OCI-LY7 (cell line): Measurements from ENCODE around the gene ZSWIM3. TPM values are rescaled to one million over a fixed set of nuclear protein-coding genes. Genes with fewer than 3 reads are reported as not detected.

Experiments
- BruUV-seq: library from RNA; stranded (reverse); fragments of 400-500 nt; replicated peaks from 2 replicates; lab custom pipeline; 2021; lab: Mats Ljungman, UMichigan
- CTCF ChIA-PET: fragments of 300-600 bp; sonication (Branson Sonifier 250); formaldehyde crosslinking; loops from one replicate; lab custom pipeline; 2022; ENCODE audit warnings: antibody characterized with exemption; ENCODE audit not compliant: unreplicated experiment; lab: Charles Lee
- POLR2A ChIA-PET: fragments of 300-600 bp; sonication (Branson Sonifier 250); formaldehyde crosslinking; loops from one replicate; lab custom pipeline; 2022; ENCODE audit warnings: antibody characterized with exemption; lab: Charles Lee
- DNase-seq: peaks from one replicate; pipeline ENCODE4 v3.0.0-alpha.2; 2015; ENCODE audit warnings: low spot score
- H2AFZ ChIP-seq: fragments of 200-600 bp; sonication (generic), shearing (Covaris generic); 2 replicates; pipeline ENCODE4 v1.6.1; 2014; ENCODE audit warnings: mild to moderate bottlenecking, antibody characterized with exemption, low read length, moderate library complexity
- H3K27ac ChIP-seq: fragments of 200-600 bp; sonication (generic); 2 replicates; pipeline ENCODE4 v1.5.1; 2014; ENCODE audit warnings: mixed run types, low read depth, mild to moderate bottlenecking, moderate library complexity, low read length, inconsistent platforms; ENCODE audit not compliant: poor library complexity, severe bottlenecking
- H3K36me3 ChIP-seq: fragments of 200-600 bp; sonication (generic); 2 replicates; pipeline ENCODE4 v1.6.1; 2014; ENCODE audit warnings: mild to moderate bottlenecking, antibody characterized with exemption, low read length, moderate library complexity, mixed read lengths; ENCODE audit not compliant: insufficient read depth
- H3K4me1 ChIP-seq: fragments of 200-600 bp; sonication (generic); 2 replicates; pipeline ENCODE4 v1.5.1; 2014; ENCODE audit warnings: mild to moderate bottlenecking, low read length; ENCODE audit not compliant: insufficient read depth, poor library complexity, severe bottlenecking
- H3K4me2 ChIP-seq: fragments of 200-600 bp; sonication (generic); 2 replicates; pipeline ENCODE4 v1.6.1; 2014; ENCODE audit warnings: mild to moderate bottlenecking, low read length
- H3K4me3 ChIP-seq: fragments of 200-600 bp; sonication (generic); 2 replicates; pipeline ENCODE4 v1.5.1; 2014; ENCODE audit warnings: mild to moderate bottlenecking, low read depth, low read length; ENCODE audit not compliant: poor library complexity, severe bottlenecking
- H3K79me2 ChIP-seq: fragments of 200-600 bp; sonication (generic); 2 replicates; pipeline ENCODE4 v1.6.1; 2016; ENCODE audit warnings: low read depth, mild to moderate bottlenecking, low read length, moderate library complexity, mixed read lengths; ENCODE audit not compliant: insufficient read depth
- H3K9me2 ChIP-seq: fragments of 200-600 bp; sonication (generic); 2 replicates; pipeline ENCODE4 v1.6.1; 2016; ENCODE audit warnings: mild to moderate bottlenecking, low read length, mixed read lengths; ENCODE audit not compliant: insufficient read depth
- H3K9me3 ChIP-seq: fragments of 200-600 bp; sonication (generic); 2 replicates; pipeline ENCODE4 v1.6.1; 2014; ENCODE audit warnings: mild to moderate bottlenecking, mixed run types, low read length, mixed read lengths
- H4K20me1 ChIP-seq: fragments of 200-600 bp; sonication (generic); 2 replicates; pipeline ENCODE4 v1.6.1; 2014; ENCODE audit warnings: mild to moderate bottlenecking, antibody characterized with exemption, low read length, moderate library complexity, mixed read lengths; ENCODE audit not compliant: insufficient read depth
- EZH2phosphoT487 ChIP-seq: fragments of 200-600 bp; sonication (generic); IDR thresholded peaks from 2 replicates; pipeline ENCODE4 v1.6.1; 2018; ENCODE audit warnings: low read depth, borderline replicate concordance, mild to moderate bottlenecking, mixed run types, antibody characterized with exemption, low read length, moderate library complexity, mixed read lengths
- intact Hi-C: fragments of 100-400 bp; cut with micrococcal nuclease; formaldehyde crosslinking; loops from one replicate; pipeline ENCODE4 v1.10.0; 2022; ENCODE audit not compliant: unreplicated experiment
- total RNA-seq, 2 experiments: library from RNA; depleted of rRNA in 1 of 2; stranded (reverse); fragments of >200 nt in 1 of 2; shearing (Covaris generic) in 1 of 2; gene quantifications; 2 replicates each; pipeline ENCODE4 v1.2.3, GENCODE V29; 2014 to 2022
- TF ChIP-seq, protein P1 (sequence below): fragments of 200-600 bp; sonication (generic); conservative IDR thresholded peaks from 2 replicates; pipeline ENCODE4 v1.5.1; 2014; ENCODE audit warnings: mild to moderate bottlenecking, antibody characterized with exemption, low read length, moderate library complexity, mixed read lengths

Gene ZSWIM3
- total RNA-seq, 2 experiments from 2014 or later: 5.7 to 6.0 TPM

DNA sequence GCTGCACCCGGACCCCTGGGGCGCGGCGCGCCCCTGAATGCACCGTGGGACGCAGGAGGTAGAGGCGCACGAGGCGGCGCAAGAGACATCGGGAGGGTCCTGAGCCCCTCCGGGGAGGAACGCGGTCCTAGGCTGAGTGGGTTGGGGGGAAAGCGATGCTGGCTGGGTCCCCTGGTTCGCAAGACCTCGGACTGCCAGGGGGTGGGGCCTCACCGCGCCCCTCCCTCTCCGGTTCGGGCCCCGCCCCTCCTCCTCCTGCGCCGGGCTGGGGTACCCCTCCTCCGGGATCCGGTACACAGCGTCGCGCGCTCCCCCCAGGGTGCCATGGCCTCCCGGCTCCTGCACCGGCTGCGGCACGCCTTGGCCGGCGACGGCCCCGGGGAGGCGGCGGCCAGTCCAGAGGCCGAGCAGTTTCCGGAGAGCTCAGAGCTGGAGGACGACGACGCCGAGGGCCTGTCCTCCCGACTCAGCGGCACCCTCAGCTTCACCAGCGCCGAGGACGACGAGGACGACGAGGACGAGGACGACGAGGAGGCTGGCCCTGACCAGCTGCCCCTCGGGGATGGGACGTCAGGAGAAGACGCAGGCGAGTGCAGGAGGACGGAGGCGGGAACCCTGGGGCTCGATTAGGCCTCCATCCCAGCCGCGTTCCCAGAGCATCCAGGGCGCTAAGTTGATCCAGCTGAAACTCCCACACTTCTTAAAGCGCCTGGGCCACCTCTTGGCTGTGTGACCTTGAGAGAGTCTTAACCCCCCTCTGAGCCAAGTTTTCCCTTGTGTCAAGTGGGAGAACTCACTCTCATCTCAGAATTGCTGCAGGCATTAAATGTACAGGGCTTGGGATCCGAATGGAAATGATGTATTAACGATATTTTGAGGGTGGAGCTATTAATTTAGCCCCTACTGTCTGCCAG is 23.3 kb upstream of the ZSWIM3 start:
- BruUV-seq: no TSS peak
- Histone ChIP-seq H3K4me3 (peak overlapping the region; percentile 60), H3K36me3 (no peaks in the 10 kb centered on the region), H3K27ac (no peak overlapping the region), H3K9me2 (no peaks in the 10 kb centered on the region), H3K4me2 (peak overlapping the region; percentile 72), H4K20me1 (no peaks in the 10 kb centered on the region), H2AFZ (peak overlapping the region; percentile 60), H3K4me1 (peaks cover 7% of the 10 kb centered on the region), H3K79me2 (no peaks in the 10 kb centered on the region), H3K9me3 (no peaks in the 10 kb centered on the region)
- DNase-seq: no peak
- intact Hi-C loops: no loop called here
- POLR2A ChIA-PET: interaction anchor here (1.0 to 2.1 kb wide), 2 partner anchors 8 to 12 kb away, joined by 4 to 8 read pairs; no protein-coding TSS in a partner anchor
- CTCF ChIA-PET: no interaction called here
- no peak for TF ChIP-seq EZH2phosphoT487
- TF ChIP-seq, protein P1, sequence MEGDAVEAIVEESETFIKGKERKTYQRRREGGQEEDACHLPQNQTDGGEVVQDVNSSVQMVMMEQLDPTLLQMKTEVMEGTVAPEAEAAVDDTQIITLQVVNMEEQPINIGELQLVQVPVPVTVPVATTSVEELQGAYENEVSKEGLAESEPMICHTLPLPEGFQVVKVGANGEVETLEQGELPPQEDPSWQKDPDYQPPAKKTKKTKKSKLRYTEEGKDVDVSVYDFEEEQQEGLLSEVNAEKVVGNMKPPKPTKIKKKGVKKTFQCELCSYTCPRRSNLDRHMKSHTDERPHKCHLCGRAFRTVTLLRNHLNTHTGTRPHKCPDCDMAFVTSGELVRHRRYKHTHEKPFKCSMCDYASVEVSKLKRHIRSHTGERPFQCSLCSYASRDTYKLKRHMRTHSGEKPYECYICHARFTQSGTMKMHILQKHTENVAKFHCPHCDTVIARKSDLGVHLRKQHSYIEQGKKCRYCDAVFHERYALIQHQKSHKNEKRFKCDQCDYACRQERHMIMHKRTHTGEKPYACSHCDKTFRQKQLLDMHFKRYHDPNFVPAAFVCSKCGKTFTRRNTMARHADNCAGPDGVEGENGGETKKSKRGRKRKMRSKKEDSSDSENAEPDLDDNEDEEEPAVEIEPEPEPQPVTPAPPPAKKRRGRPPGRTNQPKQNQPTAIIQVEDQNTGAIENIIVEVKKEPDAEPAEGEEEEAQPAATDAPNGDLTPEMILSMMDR: no peak

- H3K9me3 ChIP-seq: no peaks in the 10 kb centered on the region
- no peak overlapping the region for H3K4me3 ChIP-seq
- no peaks in the 10 kb centered on the region for H3K9me2 ChIP-seq
- H3K27ac ChIP-seq: no peak overlapping the region
- ChIA-PET POLR2A (no interaction called here), CTCF (no interaction called here)
- H3K79me2 ChIP-seq: no peaks in the 10 kb centered on the region
- H2AFZ ChIP-seq: no peak overlapping the region
- peaks cover 7% of the 10 kb centered on the region for H3K4me1 ChIP-seq
- no peak overlapping the region for H3K4me2 ChIP-seq
- H4K20me1 ChIP-seq: no peaks in the 10 kb centered on the region
- H3K36me3 ChIP-seq: no peaks in the 10 kb centered on the region
- DNase-seq: no peak
- BruUV-seq: no TSS peak
- intact Hi-C loops: no loop called here
- TF ChIP-seq EZH2phosphoT487: no peak
- TF ChIP-seq, protein P1: no peak
These were observed 22.6 kb upstream of the ZSWIM3 start for GRCh38 chr20:45834797-45835161.

DNA sequence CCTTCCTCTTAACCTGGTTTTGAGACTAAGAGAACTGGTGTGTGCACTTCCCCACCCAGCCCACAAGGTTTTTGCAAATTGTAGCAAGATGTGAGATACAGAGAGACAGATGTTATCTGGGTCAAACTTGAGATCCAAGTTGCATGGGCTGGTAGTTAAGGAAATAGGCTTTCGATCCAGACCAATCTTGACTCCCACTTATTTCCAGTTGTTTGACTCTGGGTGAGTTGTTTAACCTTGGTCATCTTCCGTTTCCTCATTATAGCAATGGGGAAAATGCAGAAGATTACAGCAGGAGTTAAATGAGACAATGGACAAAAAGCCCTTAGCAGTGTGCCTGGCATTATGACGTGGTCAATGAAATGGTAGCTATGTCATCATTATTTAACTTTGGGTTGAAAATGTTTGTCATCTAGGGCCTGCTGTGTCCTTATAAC is 22.1 kb upstream of the ZSWIM3 start:
- Histone ChIP-seq H3K9me2 (no peaks in the 10 kb centered on the region), H3K27ac (no peak overlapping the region), H2AFZ (no peak overlapping the region), H3K79me2 (no peaks in the 10 kb centered on the region), H3K4me3 (no peak overlapping the region), H3K4me1 (peaks cover 7% of the 10 kb centered on the region), H3K4me2 (no peak overlapping the region), H3K9me3 (no peaks in the 10 kb centered on the region), H4K20me1 (no peaks in the 10 kb centered on the region), H3K36me3 (no peaks in the 10 kb centered on the region)
- ChIA-PET POLR2A (interaction anchor here (0.6 kb wide), 1 partner anchor 107 kb away, joined by 3 read pairs; no protein-coding TSS in a partner anchor), CTCF (no interaction called here)
- TF ChIP-seq EZH2phosphoT487: no peak
- TF ChIP-seq, protein P1: no peak
- DNase-seq: no peak
- intact Hi-C loops: no loop called here
- no TSS peak for BruUV-seq
